SH-SY5Y (cell line): ENCODE results near the gene CTDSPL.

Source experiments
- GATA2 ChIP-seq: IDR thresholded peaks from 2 replicates; pipeline ENCODE4 v1.6.1; 2011; ENCODE audit warnings: mild to moderate bottlenecking, low read depth, low read length
- GATA3 ChIP-seq: IDR thresholded peaks from 2 replicates; pipeline ENCODE4 v1.6.1; 2011; ENCODE audit warnings: low read depth, mild to moderate bottlenecking, low read length, moderate library complexity

GRCh38 chr3:37905346-37905745 lies 43.7 kb downstream of the CTDSPL start:
- TF ChIP-seq GATA3 (no peak), GATA2 (no peak)
